NCI-H2029 (cell line): ENCODE data around the gene RCAN1.

Experiments used
- DNase-seq: peaks from one replicate; lab custom pipeline; 2025; lab: John Stamatoyannopoulos, UW

RCAN1 gene

DNA sequence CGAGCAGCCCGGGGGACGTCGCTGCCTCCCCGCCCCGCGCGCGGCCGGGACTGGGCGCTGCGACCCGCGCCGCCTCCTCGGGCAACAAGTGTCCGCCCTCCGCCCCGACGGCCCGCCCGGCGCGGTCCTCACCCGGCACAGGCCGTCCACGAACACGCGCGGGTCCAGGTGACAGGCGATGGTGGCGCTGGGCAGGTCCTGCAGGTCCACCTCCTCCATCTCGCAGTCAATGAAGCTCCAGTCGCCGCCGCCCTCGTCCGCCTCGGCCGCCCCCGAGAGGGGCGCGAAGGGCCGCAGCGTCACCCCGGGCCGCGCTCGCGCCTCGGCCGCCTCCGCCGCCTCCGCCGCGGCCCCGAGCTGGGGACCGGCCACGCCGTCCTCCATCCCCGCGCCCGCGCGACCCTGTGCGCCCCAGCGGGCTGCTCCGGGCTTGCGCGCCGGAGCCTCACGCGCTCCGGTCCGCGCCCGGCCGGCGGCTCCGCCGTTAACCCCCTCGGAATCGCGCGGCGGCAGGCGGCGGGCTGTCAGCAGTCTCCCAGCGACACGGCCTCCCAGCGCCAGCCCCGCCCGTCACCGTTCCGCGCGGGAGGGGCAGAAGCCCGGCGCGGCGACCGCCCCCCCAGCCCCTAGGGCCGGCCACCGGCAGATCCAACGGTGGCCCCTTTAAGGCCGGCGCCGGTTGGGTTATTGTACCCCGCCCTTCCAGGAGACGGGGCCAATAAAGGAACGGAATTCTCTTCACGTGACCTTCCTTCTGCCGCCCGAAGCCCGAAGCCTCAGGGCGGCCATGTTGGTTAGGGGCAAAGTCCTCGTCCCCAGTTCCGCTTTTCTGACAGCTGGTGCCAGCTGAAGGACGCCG, at the start of gene RCAN1:
Gene RCAN1, minus strand, starts transcription at position 486 of the 859 bp plus-strand sequence. Its CDS starts 102 bp downstream, at position 384.
- DNase-seq = peak; percentile 96

DNA sequence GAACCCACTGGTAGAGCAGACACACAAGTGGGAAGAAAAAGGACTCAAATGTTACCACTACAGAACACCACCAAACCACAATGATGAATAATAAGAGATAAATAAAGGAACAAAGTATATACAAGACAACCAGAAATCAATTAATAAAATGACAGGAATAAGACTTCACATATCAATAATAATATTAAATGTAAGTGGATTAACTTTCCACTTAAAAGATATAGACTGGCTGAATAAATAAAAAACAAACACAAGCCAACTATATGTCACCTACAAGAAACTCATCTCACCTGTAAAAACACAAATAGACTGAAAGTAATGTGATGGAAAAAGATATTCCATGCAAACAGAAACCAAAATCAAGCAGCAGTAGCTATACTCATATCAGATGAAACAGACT, 46.9 kb upstream of the RCAN1 start:
- DNase-seq = no peak

DNA sequence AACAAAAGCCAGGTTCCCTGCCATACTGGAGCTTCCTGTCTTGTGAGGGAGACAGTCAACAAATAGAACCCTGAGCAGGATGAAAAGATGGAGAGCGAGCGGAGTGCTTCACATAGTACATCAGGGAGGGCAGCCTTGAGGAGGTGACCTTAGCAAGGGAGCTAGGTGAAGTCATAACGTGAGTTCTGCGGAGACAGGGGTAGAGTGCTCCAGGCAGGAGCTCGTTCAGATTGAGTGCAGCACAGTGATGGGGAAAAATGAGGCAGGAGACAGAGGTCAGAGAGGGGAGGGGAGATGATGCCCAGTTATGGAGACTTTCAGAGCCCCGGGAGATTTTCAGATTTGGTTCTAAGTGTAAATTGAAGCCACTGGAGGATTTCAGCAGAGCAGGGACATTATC, 38.6 kb upstream of the RCAN1 start:
- no peak for DNase-seq

DNA sequence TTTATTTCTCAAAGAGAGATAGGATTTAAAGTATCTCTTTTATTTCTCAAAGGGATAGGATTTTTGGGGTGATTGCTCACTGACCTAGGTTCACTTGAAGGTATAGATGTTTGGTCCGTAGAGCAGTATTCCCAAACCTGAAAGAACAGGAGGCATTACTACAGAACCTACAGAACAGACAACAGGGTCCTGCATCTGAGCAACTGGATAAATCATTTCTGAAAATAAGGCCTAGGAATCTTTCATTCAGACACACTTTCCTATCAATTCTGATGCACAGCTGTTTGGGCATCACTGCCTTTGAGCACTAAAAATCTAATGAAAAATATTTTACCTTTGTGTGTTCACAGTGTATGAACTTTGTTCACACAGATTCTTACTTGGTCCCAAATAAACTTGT, 36.7 kb upstream of the RCAN1 start:
- DNase-seq = no peak

DNA sequence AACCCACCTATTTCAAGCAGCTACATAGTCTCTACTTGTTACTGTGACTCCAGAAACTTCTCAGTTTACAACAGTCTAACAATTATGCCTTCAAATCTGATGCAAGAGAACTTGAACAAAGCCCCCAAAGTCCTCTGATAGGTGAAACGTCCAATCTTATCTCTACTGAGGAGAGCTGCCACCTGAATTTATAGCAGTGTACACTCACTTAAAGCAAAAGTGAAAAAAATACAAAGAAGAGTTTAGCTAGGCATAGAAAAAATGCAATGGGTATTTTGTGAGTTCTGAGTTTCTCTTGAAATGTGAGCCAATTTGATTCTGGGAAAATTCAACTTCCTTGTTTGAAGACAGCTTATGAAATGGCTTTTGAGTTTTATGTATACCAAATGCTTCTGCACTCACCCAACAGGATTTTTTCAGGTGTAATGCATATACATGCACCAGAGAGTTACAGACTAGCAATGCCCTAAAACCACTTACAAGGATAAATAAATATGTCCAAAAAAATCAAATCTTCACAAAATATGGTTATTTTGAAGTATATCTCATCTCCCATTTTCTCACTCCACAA, 36.0 kb upstream of the RCAN1 start:
- DNase-seq = no peak

DNA sequence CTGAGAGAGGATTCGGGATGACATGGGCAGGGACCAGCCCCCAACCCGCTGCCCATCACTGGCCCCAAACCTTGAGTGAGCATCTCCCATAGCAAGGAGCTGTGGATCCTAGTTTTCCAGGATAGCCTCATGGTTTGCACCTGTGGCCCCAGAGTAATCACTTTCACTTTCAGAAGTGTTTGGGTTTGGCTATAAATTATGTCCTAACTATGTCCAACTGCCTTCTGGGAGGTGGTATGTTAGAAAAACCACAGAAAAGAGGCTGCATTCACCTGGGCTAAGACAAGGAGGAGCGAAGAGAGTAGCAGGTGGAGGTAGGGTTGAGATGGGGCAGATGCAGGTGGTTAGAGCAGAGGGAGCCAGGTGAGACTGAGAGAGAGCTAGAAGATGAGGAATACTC, 34.5 kb upstream of the RCAN1 start:
- DNase-seq = peak; percentile 41

DNA sequence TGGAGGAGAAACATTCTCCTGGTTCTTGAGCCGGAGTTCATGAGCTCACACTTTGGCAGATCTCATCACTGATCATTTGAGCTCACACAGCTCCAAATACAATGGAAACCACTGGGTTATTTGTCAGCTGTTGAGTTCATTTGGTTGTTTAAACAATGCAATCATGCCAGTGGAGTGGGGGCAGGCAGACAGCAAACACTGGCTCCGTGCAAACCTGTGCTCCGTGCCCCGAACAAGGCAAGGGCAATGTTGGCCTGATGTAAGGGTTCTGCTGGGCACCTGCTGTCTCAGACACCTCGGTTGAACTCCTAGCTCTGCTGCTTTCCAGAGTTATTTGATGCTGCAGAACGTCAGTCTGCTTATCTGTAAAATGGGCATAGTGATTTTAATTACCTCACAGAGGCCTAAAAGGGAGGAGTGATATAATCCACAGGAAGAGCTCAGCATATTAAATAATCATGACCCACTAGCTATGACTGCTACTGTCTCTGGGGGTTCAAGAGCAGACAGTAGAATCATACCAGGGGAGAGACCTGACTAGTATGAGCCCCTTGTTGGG, 33.9 kb upstream of the RCAN1 start:
- peak; percentile 86 for DNase-seq

DNA sequence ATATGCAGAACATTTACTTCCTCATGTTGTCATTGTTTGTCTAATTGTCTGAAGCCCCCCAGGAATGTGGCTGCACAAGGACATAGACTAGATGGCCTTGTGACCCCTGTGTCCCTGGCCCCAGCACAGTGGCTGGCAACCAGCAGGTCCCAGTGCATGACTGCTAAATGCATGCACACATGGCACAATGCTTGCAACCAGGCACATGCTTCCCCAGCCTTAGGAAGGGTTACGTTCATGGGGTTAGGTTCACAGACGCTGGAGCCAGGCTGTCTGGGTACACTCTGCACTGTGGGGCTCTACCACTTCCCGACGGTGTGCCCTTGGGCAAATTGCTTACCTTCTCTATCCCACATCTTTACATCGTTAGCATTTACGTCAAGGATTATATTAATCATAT, 32.6 kb upstream of the RCAN1 start:
- no peak for DNase-seq

DNA sequence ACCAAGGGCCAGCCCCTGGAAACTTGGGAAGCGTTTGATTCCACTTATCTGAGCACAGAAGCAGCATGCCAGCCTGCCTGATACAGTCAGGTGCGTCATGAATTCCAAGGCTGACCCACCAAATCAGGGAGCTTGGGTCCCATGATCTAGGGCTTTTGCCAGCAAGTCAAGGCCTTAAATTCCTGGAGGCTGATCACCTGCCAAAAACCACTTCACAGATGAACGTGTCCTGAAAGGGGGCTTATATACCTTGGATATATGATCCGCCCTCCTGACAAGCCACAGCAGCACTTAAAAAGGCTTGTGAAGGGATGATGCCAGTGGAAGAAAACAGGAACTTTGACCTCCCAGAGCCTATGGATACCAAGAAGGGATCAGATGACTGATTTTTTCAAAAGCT, 29.9 kb upstream of the RCAN1 start:
- DNase-seq = peak; percentile 63

DNA sequence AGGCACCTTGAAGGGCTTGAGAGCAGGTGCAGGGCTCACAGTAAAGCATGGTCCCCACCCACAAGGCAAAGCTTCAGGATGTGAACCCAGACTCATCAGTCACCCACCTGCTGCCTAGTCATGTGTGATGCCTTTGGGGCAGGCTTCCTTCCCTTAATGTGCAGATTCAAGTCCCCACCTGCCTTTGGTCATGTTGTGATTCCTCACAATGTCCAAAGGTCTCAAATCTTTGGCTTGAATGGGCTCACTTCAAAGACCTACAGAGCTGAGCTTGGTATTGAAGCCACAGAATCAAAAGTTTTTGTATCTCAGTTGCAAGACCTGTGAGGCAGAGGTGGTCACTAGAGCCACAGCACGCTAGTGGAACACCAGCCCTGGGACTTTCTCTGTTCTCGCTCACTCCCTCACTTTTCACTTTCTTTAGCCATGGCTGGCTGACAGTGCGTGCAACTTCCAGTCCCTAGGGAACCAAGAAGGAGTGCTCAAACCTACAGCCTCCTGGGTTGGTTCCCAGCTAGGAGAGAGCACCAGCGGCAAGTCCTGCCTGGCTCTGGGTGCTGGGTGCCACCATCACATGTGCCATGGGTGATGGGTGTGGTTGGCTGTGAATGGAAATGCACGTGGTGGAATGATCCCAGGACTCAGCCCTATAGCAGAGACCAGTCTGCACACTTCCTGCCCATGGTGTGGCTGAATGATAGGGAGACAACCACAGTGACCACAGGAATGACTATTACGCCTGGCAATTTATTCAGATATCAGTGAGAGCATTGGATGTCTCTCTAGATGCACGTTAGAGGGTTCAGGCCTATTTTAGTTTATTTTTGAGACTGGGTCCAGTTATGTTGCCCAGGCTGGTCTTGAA, 27.5 kb upstream of the RCAN1 start:
- DNase-seq = no peak

DNA sequence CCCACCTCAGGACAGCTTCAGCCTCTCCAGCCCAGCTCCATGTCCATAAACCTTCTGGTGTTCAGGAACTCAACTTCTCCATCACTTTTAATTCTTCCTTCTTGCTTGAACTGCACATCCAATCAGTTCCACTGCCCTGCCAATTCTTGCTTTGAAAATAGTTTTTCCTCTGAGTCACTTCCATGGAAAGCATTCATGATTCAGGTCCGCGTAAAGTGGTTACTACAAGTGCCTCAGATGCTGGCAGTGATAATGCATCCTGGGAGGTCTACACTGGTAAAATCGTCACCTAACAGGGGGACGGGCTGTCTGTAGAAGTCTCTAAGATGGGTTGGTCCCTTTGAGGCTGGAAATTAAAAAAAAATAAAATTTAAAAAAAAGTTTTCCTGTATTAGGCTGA, 25.9 kb upstream of the RCAN1 start:
- DNase-seq = no peak

DNA sequence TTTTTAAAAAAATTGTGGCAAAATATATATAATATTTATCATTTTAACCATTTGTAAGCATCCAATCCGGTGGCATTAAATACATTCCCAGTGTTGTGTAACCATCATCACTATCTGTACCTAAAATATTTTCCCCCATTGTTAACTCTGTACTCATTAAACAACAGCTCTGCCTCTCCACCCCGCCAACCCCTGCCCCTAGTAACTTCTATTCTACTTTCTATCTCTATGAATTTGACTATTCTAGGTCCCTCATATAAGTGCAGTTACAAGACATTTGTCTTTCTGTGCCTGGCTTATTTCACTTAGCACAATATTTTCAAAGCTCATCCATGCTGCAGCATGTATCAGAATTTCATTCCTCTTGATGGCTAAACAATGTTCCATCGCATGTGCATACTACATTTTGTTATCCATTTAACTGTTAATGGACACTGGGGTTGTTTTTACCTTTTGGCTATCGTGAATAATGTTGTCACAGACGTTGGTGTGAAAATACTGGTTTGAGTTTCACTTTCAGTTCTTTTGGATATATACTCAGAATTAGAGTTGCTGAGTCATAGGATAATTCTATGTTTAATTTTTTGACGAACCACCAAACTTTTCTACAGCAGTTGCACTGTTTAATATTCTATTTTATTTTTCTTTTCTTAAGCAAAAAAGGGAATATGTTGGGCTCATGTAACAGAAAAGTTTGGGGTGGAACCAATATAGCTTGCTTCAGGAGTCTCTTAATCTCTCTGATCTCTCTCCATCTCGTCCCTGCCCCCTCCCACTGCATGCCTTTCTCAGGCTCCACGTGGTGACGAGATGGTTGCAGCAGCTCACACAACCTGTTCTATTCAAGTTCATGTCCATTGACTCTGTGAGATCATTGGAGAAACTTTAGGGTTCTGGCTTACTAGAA, 25.2 kb upstream of the RCAN1 start:
- no peak for DNase-seq

DNA sequence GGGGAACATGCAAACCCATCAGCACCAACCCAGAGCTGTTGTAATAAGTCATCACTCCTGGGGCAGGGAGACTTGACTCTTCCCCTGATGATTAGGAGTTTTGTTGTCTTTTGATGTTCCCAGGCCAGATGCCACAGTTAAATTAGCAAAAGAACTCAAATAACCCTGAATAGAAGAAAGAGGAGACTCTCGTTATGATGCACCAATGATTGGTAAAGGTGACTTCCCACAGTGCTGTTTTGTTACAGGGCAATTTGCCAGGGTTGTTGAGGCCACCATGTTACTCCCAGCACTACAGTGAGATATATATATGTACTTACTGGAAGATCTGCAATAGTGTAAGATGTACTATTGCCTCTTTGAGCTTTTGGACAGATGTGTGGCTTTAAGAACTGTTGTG, 24.3 kb upstream of the RCAN1 start:
- DNase-seq = no peak

DNA sequence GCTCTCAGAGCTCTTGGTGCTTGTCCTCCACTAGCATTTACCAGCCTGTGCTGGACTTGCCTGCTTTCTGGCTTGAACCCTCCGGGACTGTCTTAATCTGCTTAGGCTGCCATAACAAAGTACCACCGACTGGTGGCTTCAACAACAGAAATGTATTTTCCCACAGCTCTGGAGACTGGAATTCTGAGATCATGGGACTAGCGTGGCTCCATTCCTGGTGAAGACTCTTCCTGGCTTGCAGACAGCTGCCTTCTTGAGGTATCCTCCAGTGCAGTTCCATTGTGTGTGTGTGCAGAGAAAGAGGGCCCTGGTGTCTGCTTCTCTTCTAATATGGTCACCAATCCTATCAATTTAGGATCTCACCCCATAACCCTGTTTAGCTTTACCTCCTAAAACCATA, 22.0 kb upstream of the RCAN1 start:
- no peak for DNase-seq

DNA sequence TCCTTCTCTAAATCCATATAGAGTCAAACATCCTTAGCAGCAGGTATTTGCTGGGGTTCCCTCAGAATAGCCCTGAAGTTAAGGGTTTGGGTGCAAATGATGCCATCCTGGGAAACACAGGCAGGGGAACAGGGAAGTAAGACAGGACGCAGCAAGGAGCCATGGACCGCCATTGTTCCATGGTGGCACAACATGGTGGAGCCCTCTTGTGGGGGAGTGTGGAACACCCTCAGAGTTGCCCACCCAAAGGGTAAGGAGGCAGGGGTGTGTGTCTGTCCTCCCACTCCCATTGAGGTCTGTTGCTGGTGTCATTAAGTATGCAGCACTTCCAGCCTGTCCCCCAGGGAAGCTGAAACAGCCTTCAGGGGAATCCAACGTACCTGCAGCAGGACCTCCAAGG, 20.4 kb upstream of the RCAN1 start:
- no peak for DNase-seq

DNA sequence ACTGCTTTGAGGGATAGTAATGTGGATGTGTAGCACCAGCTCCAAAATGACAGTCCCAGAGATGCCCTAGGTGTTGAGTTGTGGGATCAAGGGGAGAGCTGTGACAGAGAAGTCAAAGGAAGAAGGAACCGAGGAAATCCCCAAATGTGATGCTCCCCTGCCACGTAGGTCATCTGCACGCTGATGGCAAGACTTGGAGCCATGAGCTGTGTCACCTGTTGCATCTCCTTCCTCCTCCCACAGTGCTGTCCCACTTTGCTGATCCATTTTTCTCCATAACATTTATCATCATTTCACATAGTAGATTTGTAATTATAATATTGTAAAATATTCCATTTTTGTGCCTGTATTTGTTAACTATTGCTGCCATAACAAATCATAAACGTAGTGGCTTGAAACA, 17.6 kb upstream of the RCAN1 start:
- DNase-seq = no peak

DNA sequence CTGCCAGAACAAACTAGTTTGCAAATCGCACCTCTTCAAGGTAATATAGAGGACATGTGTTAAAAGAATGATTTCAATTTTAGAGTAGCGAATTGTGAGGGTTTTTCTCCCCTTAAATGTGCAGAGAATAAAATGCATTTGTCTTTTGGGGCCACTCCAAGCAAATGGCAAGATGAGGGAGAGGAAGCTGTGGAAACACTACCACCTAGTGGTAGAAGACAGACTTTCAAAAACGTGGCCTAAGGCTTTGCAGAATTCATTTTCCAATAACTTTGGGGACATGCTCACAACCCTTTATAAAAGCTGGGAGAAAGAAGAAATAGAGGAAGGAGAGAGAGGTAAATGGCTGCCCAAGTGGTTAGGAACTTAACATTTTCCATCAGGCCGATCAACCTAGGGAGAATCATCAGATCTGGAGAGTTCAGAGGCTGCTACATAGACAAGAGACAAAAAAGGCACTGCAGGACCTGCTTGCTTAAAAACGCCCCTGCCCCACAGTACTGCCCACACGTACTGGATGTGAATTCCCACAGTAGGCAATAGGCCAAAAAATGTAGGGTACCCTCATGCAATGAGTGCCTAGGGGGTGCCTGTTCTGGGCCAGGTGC, 15.7 kb upstream of the RCAN1 start:
- peak; percentile 49 for DNase-seq

DNA sequence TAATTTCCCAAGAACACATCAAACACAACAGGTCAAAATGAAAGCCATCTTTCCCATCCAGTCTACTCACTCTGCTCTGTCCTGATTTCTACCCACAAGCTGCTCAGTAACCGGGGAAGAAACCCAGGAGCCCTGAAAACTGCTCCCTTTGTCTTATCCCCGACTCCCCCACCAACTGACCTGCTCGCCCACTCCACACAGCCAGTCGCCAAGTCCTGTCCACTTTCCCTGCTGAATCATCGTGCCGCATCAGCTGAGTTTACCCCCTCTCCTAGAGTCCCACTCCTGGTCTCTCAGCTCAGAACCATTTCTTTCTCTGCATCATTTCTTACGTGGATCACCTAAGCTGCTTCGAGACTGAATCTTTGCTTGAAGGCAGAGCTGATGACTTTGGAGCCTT, 11.2 kb upstream of the RCAN1 start:
- DNase-seq = no peak

DNA sequence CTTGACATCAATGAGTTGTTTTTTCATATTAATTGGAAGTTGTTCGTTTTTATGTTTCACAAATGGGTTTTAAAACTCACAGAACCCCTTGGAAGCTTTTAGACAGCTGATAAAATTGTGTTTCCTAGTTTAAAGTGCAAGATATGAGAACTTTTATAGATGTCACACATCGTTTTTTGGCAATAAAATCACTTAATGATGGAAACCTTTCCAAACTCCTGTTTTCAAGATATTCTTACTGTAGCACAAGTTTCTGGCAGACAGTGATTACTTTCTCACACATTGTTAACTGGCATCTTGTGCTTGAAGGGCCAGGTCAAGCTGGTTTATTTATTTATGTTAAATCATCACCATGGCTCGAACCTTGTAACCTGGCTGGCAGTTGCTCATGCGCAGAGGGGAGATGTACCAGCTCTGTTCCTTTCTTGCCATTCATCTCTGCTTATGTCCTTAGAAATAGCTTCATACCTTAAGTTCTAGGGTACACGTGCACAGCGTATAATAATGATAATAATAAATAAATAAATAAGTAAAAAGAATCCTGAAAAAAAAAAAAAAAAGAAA, 10.2 kb upstream of the RCAN1 start:
- no peak for DNase-seq

DNA sequence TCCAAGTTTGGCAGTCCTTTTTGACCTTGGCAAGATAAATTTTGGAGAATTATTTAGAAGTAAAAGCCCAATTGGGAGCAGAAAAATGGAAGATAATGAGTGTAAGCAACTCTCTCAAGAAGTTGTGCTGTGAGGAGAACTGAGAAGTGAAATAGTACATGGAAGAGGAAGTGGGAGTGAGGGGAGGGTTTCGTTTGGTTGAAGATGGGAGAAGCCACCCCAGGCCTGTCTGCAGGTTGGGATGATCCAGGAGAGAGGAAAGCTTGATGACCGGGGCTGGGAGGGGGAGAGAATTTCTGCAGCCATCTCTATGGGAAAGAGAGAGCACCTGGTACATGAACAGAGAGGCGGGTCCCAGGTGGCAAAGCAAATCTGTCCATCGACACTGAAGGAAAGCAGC, 8.6 kb upstream of the RCAN1 start:
- no peak for DNase-seq
